Osteoblast (primary cell): ENCODE results near the gene FRRS1L. TPM values are rescaled to one million over a fixed set of nuclear protein-coding genes. Genes with fewer than 3 reads are reported as not detected.

ENCODE experiments used
- DNase-seq: peaks from one replicate; pipeline ENCODE4 v3.0.0; 2011; ENCODE audit warnings: low spot score, mixed read lengths; ENCODE audit not compliant: insufficient read length; ENCODE audit errors: missing footprints
- H2AFZ ChIP-seq: 2 replicates; pipeline ENCODE4 v1.6.0; 2011; ENCODE audit warnings: mild to moderate bottlenecking, low read length
- H3K27ac ChIP-seq: 2 replicates; pipeline ENCODE4 v1.5.1; 2011; ENCODE audit warnings: mild to moderate bottlenecking, low read depth, low read length, moderate library complexity
- H3K27me3 ChIP-seq: 2 replicates; pipeline ENCODE4 v1.6.0; 2012; ENCODE audit warnings: mild to moderate bottlenecking, control low read depth, inconsistent platforms, low read length, moderate library complexity; ENCODE audit not compliant: insufficient read depth
- H3K36me3 ChIP-seq: 2 replicates; pipeline ENCODE4 v1.5.1; 2011; ENCODE audit warnings: mild to moderate bottlenecking, low read length, control low read depth, moderate library complexity; ENCODE audit not compliant: insufficient read depth
- H3K4me1 ChIP-seq: 2 replicates; pipeline ENCODE4 v1.5.1; 2011; ENCODE audit warnings: mild to moderate bottlenecking, low read length, control low read depth, moderate library complexity; ENCODE audit not compliant: insufficient read depth
- H3K4me2 ChIP-seq: 2 replicates; pipeline ENCODE4 v1.6.0; 2011; ENCODE audit warnings: mild to moderate bottlenecking, low read length; ENCODE audit not compliant: insufficient read depth
- H3K4me3 ChIP-seq: fragments of 200-600 bp; sonication (generic); 3 replicates; pipeline ENCODE4 v1.5.1; 2012; ENCODE audit warnings: mild to moderate bottlenecking, low read length, inconsistent platforms; ENCODE audit not compliant: insufficient read depth
- H3K79me2 ChIP-seq: 2 replicates; pipeline ENCODE4 v1.6.0; 2012; ENCODE audit warnings: mild to moderate bottlenecking, low read length, control low read depth, inconsistent platforms; ENCODE audit not compliant: insufficient read depth
- H3K9me3 ChIP-seq: 2 replicates; pipeline ENCODE4 v1.5.1; 2011; ENCODE audit warnings: low read depth, low read length, control low read depth
- H4K20me1 ChIP-seq: 2 replicates; pipeline ENCODE4 v1.6.0; 2012; ENCODE audit warnings: mild to moderate bottlenecking, low read length, control low read depth; ENCODE audit not compliant: insufficient read depth
- CTCF ChIP-seq: IDR thresholded peaks from 2 replicates; pipeline ENCODE4 v1.5.1; 2011; ENCODE audit warnings: mild to moderate bottlenecking, low read depth, low read length, moderate library complexity; ENCODE audit errors: extremely low read depth
- total RNA-seq: library from RNA; depleted of rRNA; stranded (reverse); fragments of >200 nt; gene quantifications from 2 replicates; pipeline ENCODE4 v1.2.3, GENCODE V29; 2012

FRRS1L gene
- total RNA-seq, 1 donor, result 0.36 TPM

GRCh38 chr9:109121232-109121796 lies 45.7 kb downstream of the FRRS1L start:
- no peaks in the 10 kb centered on the region for H3K9me3 ChIP-seq
- H2AFZ ChIP-seq, result no peak overlapping the region
- H3K36me3 ChIP-seq, result no peaks in the 10 kb centered on the region
- DNase-seq, result peak; percentile 79
- no peak for TF ChIP-seq CTCF
- no peak overlapping the region for H3K27ac ChIP-seq
- H3K79me2 ChIP-seq, result peaks cover 31% of the 10 kb centered on the region
- H4K20me1 ChIP-seq, result peaks cover 19% of the 10 kb centered on the region
- H3K4me2 ChIP-seq, result no peak overlapping the region
- H3K4me1 ChIP-seq, result peaks cover 23% of the 10 kb centered on the region
- no peak overlapping the region for H3K4me3 ChIP-seq
- no peaks in the 10 kb centered on the region for H3K27me3 ChIP-seq

DNA sequence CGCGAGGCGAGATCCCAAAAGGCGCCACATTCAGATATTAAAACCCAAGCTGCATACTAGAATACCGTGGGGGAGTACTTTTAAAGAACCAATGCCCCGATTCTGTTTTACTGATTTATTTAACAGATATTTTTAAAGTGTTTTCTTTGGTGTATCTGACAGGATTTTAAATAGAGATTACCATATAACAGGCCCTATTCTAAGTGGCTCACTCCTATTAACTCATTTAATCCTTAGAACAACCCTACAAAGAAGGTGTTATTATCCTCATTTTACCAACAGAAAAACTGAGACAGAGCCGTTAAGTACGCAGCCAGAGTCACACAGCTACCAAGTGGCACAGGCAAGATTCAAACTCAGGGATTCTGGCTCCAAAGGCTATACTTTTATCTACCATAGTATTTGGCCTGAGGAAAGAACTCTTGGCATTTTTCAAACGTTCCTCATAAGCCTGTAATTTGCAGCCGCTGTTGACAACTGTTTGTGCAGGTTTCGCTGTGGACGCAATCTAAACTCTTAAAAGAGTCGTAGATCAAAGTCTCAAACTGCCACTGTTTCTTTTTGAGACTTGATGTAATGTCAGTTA lies 46.8 kb downstream of the FRRS1L start:
- no peak for DNase-seq
- Histone ChIP-seq H3K27ac (no peak overlapping the region), H3K4me3 (peak overlapping the region; percentile 81), H3K4me2 (peak overlapping the region; percentile 65), H3K79me2 (peaks cover 42% of the 10 kb centered on the region), H2AFZ (peak overlapping the region; percentile 7), H3K4me1 (peaks cover 29% of the 10 kb centered on the region), H3K9me3 (no peaks in the 10 kb centered on the region), H4K20me1 (peaks cover 26% of the 10 kb centered on the region), H3K36me3 (no peaks in the 10 kb centered on the region), H3K27me3 (no peaks in the 10 kb centered on the region)
- TF ChIP-seq CTCF, result no peak

GRCh38 chr9:109119439-109120203 lies 47.4 kb downstream of the FRRS1L start, which contains the start of gene TMEM245:
Gene TMEM245, minus strand, starts transcription at chr9:109119947. Its CDS starts 34 bp downstream, at chr9:109119913.
- TF ChIP-seq CTCF, result no peak
- Histone ChIP-seq H4K20me1 (peaks cover 26% of the 10 kb centered on the region), H3K4me2 (peak within 1 kb of the TSS; percentile 83), H3K4me1 (peaks cover 36% of the 10 kb centered on the region), H3K9me3 (no peaks in the 10 kb centered on the region), H3K36me3 (no peaks in the 10 kb centered on the region), H2AFZ (peak within 1 kb of the TSS; percentile 83), H3K27ac (peak within 1 kb of the TSS; percentile 67), H3K27me3 (no peaks in the 10 kb centered on the region), H3K4me3 (peak within 1 kb of the TSS; percentile 81), H3K79me2 (peaks cover 48% of the 10 kb centered on the region)
- DNase-seq, result peak; percentile 96

- peaks cover 30% of the 10 kb centered on the region for H4K20me1 ChIP-seq
- no peaks in the 10 kb centered on the region for H3K9me3 ChIP-seq
- H3K4me3 ChIP-seq, result peak overlapping the region; percentile 81
- no peaks in the 10 kb centered on the region for H3K27me3 ChIP-seq
- no peaks in the 10 kb centered on the region for H3K36me3 ChIP-seq
- DNase-seq, result peak; percentile 38
- no peak for TF ChIP-seq CTCF
- H2AFZ ChIP-seq, result peak overlapping the region; percentile 83
- H3K79me2 ChIP-seq, result peaks cover 55% of the 10 kb centered on the region
- peak overlapping the region; percentile 67 for H3K27ac ChIP-seq
- peaks cover 43% of the 10 kb centered on the region for H3K4me1 ChIP-seq
- peak overlapping the region; percentile 83 for H3K4me2 ChIP-seq
Measured at GRCh38 chr9:109118808-109119438, 48.1 kb downstream of the FRRS1L start.
